ENCODE measurements around the gene LCE1C. TPM values are rescaled to one million over a fixed set of nuclear protein-coding genes. Genes with fewer than 3 reads are reported as not detected.

Gene LCE1C
- polyA plus RNA-seq, 2 of the 4 experiments (the other 2 are of a cell fraction) = not detected

DNA sequence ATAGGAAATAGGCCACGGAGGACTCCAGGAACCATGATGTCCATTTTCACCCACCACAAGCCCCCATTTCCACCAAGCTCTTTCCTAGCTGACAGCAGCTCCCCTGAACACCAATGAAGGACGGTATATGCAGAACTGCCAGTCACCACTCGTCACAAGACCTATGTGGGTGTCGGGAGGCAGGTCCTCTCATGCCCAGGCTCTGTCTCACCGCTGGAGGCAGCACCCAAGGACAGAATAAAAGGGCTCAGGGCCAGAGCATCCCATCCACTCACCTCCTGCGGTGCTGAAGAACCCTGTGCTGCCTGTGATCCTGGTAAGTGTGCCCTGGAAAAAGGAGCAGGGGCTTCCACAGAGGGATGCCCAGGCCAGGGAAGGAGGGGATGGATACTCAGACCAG is 31.6 kb downstream of the LCE1C start, which contains the start of gene LCE1F (continued):
- TF ChIP-seq, protein P1, sequence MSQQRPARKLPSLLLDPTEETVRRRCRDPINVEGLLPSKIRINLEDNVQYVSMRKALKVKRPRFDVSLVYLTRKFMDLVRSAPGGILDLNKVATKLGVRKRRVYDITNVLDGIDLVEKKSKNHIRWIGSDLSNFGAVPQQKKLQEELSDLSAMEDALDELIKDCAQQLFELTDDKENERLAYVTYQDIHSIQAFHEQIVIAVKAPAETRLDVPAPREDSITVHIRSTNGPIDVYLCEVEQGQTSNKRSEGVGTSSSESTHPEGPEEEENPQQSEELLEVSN (IDR thresholded peaks at IDR 0.05; ENCODE audit: borderline replicate concordance, low read depth) = no peak
- TF ChIP-seq, protein P2, sequence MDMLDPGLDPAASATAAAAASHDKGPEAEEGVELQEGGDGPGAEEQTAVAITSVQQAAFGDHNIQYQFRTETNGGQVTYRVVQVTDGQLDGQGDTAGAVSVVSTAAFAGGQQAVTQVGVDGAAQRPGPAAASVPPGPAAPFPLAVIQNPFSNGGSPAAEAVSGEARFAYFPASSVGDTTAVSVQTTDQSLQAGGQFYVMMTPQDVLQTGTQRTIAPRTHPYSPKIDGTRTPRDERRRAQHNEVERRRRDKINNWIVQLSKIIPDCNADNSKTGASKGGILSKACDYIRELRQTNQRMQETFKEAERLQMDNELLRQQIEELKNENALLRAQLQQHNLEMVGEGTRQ (IDR thresholded peaks at IDR 0.05) = no peak

DNA sequence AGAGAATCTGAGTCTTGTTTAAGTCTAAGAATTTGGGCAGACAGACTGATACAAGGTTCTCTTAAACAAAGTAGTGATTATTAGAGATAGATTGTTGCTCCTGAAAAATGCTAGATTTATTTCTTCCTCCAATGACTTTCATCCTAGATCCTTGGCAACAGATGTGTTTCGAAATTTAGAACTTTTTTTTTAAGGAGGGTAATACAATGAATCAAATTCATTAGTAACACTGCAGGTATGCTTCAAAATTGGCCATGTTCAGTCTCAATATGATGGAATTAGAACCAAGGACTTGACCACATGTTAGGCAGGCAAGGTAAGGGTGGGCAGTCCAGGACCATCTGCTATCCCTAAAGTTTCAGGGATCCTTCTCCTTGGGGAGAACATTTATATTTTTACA is 36.0 kb downstream of the LCE1C start:
- CTCF ChIA-PET = no interaction called here
- POLR2A ChIA-PET = no interaction called here
- no peaks in the 10 kb centered on the region for H3K9me3 ChIP-seq
- 8% methylated on average over 1 of the region's 1 CpG for WGBS (ENCODE audit: missing lambda C conversion rate)
- no peak overlapping the region for H3K4me3 ChIP-seq
- ATAC-seq (no peak), FAIRE-seq (no peak), DNase-seq (ENCODE audit: low read depth in 1 of 2, low spot score in 1 of 2) (no peak)
- no peaks in the 10 kb centered on the region for H3K4me1 ChIP-seq
- TF ChIP-seq PHF8 (IDR thresholded peaks at IDR 0.05; ENCODE audit: borderline replicate concordance, low read depth) (no peak), JUNB (IDR thresholded peaks at IDR 0.05) (no peak), CBX8 (IDR thresholded peaks at IDR 0.05) (no peak), CEBPB (IDR thresholded peaks at IDR 0.05) (no peak), FOSB (CRISPR knock-in tag; IDR thresholded peaks at IDR 0.05) (no peak), POLR2A (IDR thresholded peaks at IDR 0.05; ENCODE audit: low read length) (no peak), TFCP2L1 (CRISPR knock-in tag; IDR thresholded peaks at IDR 0.05) (no peak), HDAC2 (IDR thresholded peaks at IDR 0.05) (no peak)
- TF ChIP-seq, protein P3, sequence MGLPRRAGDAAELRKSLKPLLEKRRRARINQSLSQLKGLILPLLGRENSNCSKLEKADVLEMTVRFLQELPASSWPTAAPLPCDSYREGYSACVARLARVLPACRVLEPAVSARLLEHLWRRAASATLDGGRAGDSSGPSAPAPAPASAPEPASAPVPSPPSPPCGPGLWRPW (IDR thresholded peaks at IDR 0.05) = no peak
- TF ChIP-seq, protein P4, sequence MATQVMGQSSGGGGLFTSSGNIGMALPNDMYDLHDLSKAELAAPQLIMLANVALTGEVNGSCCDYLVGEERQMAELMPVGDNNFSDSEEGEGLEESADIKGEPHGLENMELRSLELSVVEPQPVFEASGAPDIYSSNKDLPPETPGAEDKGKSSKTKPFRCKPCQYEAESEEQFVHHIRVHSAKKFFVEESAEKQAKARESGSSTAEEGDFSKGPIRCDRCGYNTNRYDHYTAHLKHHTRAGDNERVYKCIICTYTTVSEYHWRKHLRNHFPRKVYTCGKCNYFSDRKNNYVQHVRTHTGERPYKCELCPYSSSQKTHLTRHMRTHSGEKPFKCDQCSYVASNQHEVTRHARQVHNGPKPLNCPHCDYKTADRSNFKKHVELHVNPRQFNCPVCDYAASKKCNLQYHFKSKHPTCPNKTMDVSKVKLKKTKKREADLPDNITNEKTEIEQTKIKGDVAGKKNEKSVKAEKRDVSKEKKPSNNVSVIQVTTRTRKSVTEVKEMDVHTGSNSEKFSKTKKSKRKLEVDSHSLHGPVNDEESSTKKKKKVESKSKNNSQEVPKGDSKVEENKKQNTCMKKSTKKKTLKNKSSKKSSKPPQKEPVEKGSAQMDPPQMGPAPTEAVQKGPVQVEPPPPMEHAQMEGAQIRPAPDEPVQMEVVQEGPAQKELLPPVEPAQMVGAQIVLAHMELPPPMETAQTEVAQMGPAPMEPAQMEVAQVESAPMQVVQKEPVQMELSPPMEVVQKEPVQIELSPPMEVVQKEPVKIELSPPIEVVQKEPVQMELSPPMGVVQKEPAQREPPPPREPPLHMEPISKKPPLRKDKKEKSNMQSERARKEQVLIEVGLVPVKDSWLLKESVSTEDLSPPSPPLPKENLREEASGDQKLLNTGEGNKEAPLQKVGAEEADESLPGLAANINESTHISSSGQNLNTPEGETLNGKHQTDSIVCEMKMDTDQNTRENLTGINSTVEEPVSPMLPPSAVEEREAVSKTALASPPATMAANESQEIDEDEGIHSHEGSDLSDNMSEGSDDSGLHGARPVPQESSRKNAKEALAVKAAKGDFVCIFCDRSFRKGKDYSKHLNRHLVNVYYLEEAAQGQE (IDR thresholded peaks at IDR 0.05) = no peak
- no peak overlapping the region for H3K27ac ChIP-seq
- no peak overlapping the region for H3K4me2 ChIP-seq

DNA sequence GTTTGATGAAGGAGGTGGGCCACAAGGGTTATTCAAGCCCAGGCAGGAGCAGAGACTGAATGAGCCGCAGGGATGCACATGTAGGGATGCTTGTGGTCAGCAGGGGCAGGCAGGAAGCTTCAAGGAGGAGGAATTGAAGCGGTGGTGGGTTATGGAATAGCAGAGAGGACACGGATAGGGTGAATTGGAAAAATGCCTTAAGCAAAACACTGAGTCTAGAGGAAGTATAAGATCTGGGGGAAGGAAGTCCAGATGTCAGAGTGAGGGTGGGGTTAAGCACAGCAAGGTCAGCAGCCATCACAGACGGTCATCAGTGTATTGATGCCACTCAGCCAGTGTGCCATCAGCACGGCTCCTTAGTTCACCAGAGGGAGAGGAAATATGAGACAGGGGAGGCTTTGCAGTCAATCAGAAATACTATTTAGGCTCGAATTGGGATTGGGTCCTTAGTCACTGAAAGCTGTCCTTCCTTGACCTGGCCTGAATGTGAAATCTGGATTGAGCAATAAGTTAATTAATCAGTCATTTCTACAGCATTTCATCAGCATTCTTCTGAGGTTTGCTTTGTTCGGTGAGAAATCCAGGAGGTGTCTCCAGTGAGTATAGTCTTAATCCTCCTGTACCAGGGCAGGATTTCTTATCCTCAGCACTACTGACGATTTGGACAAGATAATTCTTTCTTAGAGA is 37.5 kb downstream of the LCE1C start:
- TF ChIP-seq, protein P2 (IDR thresholded peaks at IDR 0.05) = no peak
- ATAC-seq = peak; percentile 60 to 83
- H3K4me1 ChIP-seq = no peaks in the 10 kb centered on the region
- CTCF ChIA-PET = interaction anchor here (0.7 kb wide), 1 partner anchor 211 kb away, joined by 4 read pairs; no protein-coding TSS in a partner anchor
- no peak for DNase-seq (ENCODE audit: low read depth in 1 of 2, low spot score in 1 of 2)
- FAIRE-seq = no peak
- H3K4me2 ChIP-seq = no peak overlapping the region
- no peaks in the 10 kb centered on the region for H3K9me3 ChIP-seq
- H3K4me3 ChIP-seq = no peak overlapping the region
- POLR2A ChIA-PET = no interaction called here
- no peak overlapping the region for H3K27ac ChIP-seq
- 6% methylated on average over 8 of the region's 8 CpGs for WGBS (ENCODE audit: missing lambda C conversion rate)

DNA sequence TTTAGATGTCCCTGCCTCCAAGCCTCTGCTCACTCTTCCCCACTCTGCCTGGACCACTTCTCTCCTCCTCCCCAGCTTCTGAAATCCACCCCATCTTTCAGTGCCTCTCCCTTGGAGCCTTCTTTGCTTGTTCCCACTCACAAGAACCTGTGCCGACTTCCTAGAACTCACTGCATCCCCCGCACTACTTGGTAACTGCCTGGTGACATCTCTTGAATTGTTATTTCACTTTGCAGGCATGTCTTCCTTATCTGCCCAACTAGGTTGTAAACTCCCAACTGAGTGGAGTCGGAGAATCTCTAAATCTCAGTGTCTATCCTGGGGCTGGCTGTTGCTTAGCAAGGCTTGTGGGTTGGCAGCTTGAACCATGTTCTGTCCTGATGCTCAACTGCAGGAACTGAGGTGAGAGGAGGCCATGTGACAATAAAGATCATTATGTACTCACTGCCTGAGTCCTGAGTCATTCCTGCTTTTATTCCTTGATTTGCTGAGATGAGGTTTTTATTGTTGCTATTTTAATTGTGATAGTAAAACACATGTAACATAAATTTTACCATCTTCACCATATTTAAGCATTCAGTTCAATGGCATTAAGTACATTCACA is 44.7 kb downstream of the LCE1C start:
- no peak for TF ChIP-seq RFX5 (IDR thresholded peaks at IDR 0.05)
- TF ChIP-seq KDM5A (IDR thresholded peaks at IDR 0.05) = no peak
- TF ChIP-seq EP300 (IDR thresholded peaks at IDR 0.05) = no peak
- TF ChIP-seq, protein P5, sequence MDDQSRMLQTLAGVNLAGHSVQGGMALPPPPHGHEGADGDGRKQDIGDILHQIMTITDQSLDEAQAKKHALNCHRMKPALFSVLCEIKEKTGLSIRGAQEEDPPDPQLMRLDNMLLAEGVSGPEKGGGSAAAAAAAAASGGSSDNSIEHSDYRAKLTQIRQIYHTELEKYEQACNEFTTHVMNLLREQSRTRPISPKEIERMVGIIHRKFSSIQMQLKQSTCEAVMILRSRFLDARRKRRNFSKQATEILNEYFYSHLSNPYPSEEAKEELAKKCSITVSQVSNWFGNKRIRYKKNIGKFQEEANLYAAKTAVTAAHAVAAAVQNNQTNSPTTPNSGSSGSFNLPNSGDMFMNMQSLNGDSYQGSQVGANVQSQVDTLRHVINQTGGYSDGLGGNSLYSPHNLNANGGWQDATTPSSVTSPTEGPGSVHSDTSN (IDR thresholded peaks at IDR 0.05) = no peak
- no peak for TF ChIP-seq JUN (IDR thresholded peaks at IDR 0.05)
- TF ChIP-seq TP53 (CRISPR knock-in tag; IDR thresholded peaks at IDR 0.05) = no peak
- no peak for TF ChIP-seq RNF2 (IDR thresholded peaks at IDR 0.05; ENCODE audit: borderline replicate concordance, low read depth)
- no peak for TF ChIP-seq HOXA7 (CRISPR knock-in tag; IDR thresholded peaks at IDR 0.05)
- no peak for TF ChIP-seq EHMT2 (IDR thresholded peaks at IDR 0.05; ENCODE audit: low read depth)
- TF ChIP-seq, protein P3 (IDR thresholded peaks at IDR 0.05) = no peak
- no peak for TF ChIP-seq FOXS1 (CRISPR knock-in tag; IDR thresholded peaks at IDR 0.05)
- Histone ChIP-seq H3K27ac (no peak overlapping the region), H3K4me3 (no peak overlapping the region), H3K4me1 (no peaks in the 10 kb centered on the region), H3K9me3 (no peaks in the 10 kb centered on the region), H3K4me2 (no peak overlapping the region)
- ChIA-PET CTCF (no interaction called here), POLR2A (interaction anchor here (0.5 kb wide), 1 partner anchor 845 kb away, joined by 4 read pairs; no protein-coding TSS in a partner anchor)
- DNase-seq (ENCODE audit: low read depth in 1 of 2, low spot score in 1 of 2) = no peak
- 29% methylated on average over 3 of the region's 3 CpGs for WGBS (ENCODE audit: missing lambda C conversion rate)
- no peak for ATAC-seq
- FAIRE-seq = no peak
